IMR-90 (cell line): ENCODE measurements around the gene WWC2. TPM values are rescaled to one million over a fixed set of nuclear protein-coding genes. Genes with fewer than 3 reads are reported as not detected.

ENCODE experiments used
- ATAC-seq: fragments of 200-7000 bp; cut with Tn5 transposase; 2 replicates; pipeline ENCODE4 v1.9.1; 2020; ENCODE audit warnings: low read depth, mild to moderate bottlenecking, moderate library complexity
- BruUV-seq: library from RNA; stranded (reverse); fragments of 400-500 nt; replicated peaks from 2 replicates; lab custom pipeline; 2021; lab: Mats Ljungman, UMichigan
- CTCF ChIA-PET: fragments of 300-600 bp; formaldehyde crosslinking; extraction: SDS; loops from one replicate; lab custom pipeline; 2021; ENCODE audit warnings: antibody characterized with exemption; lab: Yijun Ruan, JAX
- POLR2A ChIA-PET: fragments of 300-600 bp; sonication (Branson Sonifier 250); formaldehyde crosslinking; loops from one replicate; lab custom pipeline; 2022; ENCODE audit warnings: antibody characterized with exemption; ENCODE audit not compliant: unreplicated experiment; lab: Charles Lee
- DNase-seq: peaks from one replicate; pipeline ENCODE4 v3.0.0; 2013
- H2AFZ ChIP-seq: replicated peaks from 2 replicates; pipeline ENCODE3; 2013; ENCODE audit warnings: low read length, mild to moderate bottlenecking; ENCODE audit not compliant: poor library complexity
- H2AK5ac ChIP-seq: 2 replicates; pipeline ENCODE4 v1.6.1; 2013; ENCODE audit warnings: low read depth, low read length, inconsistent platforms
- H2AK9ac ChIP-seq: replicated peaks from 2 replicates; pipeline ENCODE3; 2013; ENCODE audit warnings: mild to moderate bottlenecking, low read depth, low read length, moderate library complexity; ENCODE audit not compliant: poor library complexity
- H2BK120ac ChIP-seq: 2 replicates; pipeline ENCODE4 v1.6.1; 2013; ENCODE audit warnings: low read depth, low read length, inconsistent platforms
- H2BK15ac ChIP-seq: 3 replicates; pipeline ENCODE4 v1.6.1; 2013; ENCODE audit warnings: low read depth, low read length, inconsistent platforms
- H2BK20ac ChIP-seq: 2 replicates; pipeline ENCODE4 v1.6.1; 2013; ENCODE audit warnings: low read depth, mild to moderate bottlenecking, inconsistent platforms, low read length, moderate library complexity
- H2BK5ac ChIP-seq: 2 replicates; pipeline ENCODE4 v1.6.1; 2013; ENCODE audit warnings: mild to moderate bottlenecking, low read depth, low read length, inconsistent platforms; ENCODE audit not compliant: poor library complexity, severe bottlenecking
- H3K14ac ChIP-seq: replicated peaks from 2 replicates; pipeline ENCODE4 v1.6.1; 2013; ENCODE audit warnings: low read depth, low read length, inconsistent platforms
- H3K18ac ChIP-seq: 2 replicates; pipeline ENCODE4 v1.6.1; 2013; ENCODE audit warnings: low read depth, low read length, control low read depth
- H3K23ac ChIP-seq: 2 replicates; pipeline ENCODE4 v1.6.1; 2013; ENCODE audit warnings: low read depth, low read length, inconsistent platforms
- H3K27ac ChIP-seq: 2 replicates; pipeline ENCODE4 v1.5.1; 2013; ENCODE audit warnings: mild to moderate bottlenecking, control low read depth, low read length; ENCODE audit not compliant: insufficient read depth
- H3K27me3 ChIP-seq: 2 replicates; pipeline ENCODE4 v1.6.1; 2013; ENCODE audit warnings: low read length; ENCODE audit not compliant: control insufficient read depth, insufficient read depth
- H3K36me3 ChIP-seq: 2 replicates; pipeline ENCODE4 v1.6.1; 2013; ENCODE audit warnings: low read length, mixed read lengths; ENCODE audit not compliant: control insufficient read depth, insufficient read depth
- H3K4ac ChIP-seq: 2 replicates; pipeline ENCODE4 v1.6.1; 2013; ENCODE audit warnings: low read depth, low read length, inconsistent platforms
- H3K4me1 ChIP-seq: 2 replicates; pipeline ENCODE4 v1.6.1; 2013; ENCODE audit warnings: low read length, mixed read lengths; ENCODE audit not compliant: control insufficient read depth, insufficient read depth
- H3K4me2 ChIP-seq: 2 replicates; pipeline ENCODE4 v1.6.1; 2013; ENCODE audit warnings: low read depth, mild to moderate bottlenecking, control low read depth, low read length, moderate library complexity
- H3K4me3 ChIP-seq: 2 replicates; pipeline ENCODE4 v1.5.1; 2013; ENCODE audit warnings: low read depth, mild to moderate bottlenecking, control low read depth, low read length, moderate library complexity; ENCODE audit not compliant: insufficient read depth
- H3K56ac ChIP-seq: 2 replicates; pipeline ENCODE4 v1.6.1; 2013; ENCODE audit warnings: low read length, inconsistent platforms; ENCODE audit not compliant: insufficient read depth; ENCODE audit errors: extremely low read depth
- H3K79me1 ChIP-seq, 2 experiments: 2 replicates each; pipeline ENCODE4 v1.6.1; 2013; ENCODE audit warnings: low read length in 2 of 2, inconsistent platforms in 1 of 2, low read depth in 1 of 2
- H3K9ac ChIP-seq: 2 replicates; pipeline ENCODE4 v1.6.1; 2013; ENCODE audit warnings: low read depth, low read length, control low read depth
- H3K9me1 ChIP-seq: 2 replicates; pipeline ENCODE4 v1.6.1; 2013; ENCODE audit warnings: low read length, inconsistent platforms; ENCODE audit not compliant: insufficient read depth
- H3K9me3 ChIP-seq: 2 replicates; pipeline ENCODE4 v1.6.1; 2013; ENCODE audit warnings: low read length; ENCODE audit not compliant: control insufficient read depth, insufficient read depth
- H4K20me1 ChIP-seq: 2 replicates; pipeline ENCODE4 v1.6.1; 2013; ENCODE audit warnings: low read length, inconsistent platforms; ENCODE audit not compliant: insufficient read depth
- H4K5ac ChIP-seq: 2 replicates; pipeline ENCODE4 v1.6.1; 2013; ENCODE audit warnings: mild to moderate bottlenecking, low read depth, low read length, control low read depth
- H4K8ac ChIP-seq, 2 experiments: 2 replicates each; pipeline ENCODE4 v1.6.1; 2013; ENCODE audit warnings: low read depth in 2 of 2, low read length in 2 of 2, control low read depth in 1 of 2, inconsistent platforms in 1 of 2
- H4K91ac ChIP-seq: 2 replicates; pipeline ENCODE4 v1.6.1; 2013; ENCODE audit warnings: low read depth, low read length, inconsistent platforms; ENCODE audit not compliant: insufficient read depth
- BHLHE40 ChIP-seq: fragments of 150-350 bp; IDR thresholded peaks from 2 replicates; pipeline ENCODE4 v1.6.1; 2016; ENCODE audit warnings: mild to moderate bottlenecking, low read depth, low read length
- CEBPB ChIP-seq: IDR thresholded peaks from 2 replicates; pipeline ENCODE4 v1.6.1; 2012; ENCODE audit warnings: low read depth, low read length, improper control_type of control experiment
- CHD1 ChIP-seq: IDR thresholded peaks from 2 replicates; pipeline ENCODE4 v1.6.1; 2012; ENCODE audit warnings: low read depth, low read length, improper control_type of control experiment
- ELK1 ChIP-seq: fragments of 150-350 bp; IDR thresholded peaks from 2 replicates; pipeline ENCODE4 v1.6.1; 2016; ENCODE audit warnings: low read depth, mild to moderate bottlenecking, low read length, moderate library complexity, borderline replicate concordance
- FOS ChIP-seq: fragments of 150-350 bp; IDR thresholded peaks from 2 replicates; pipeline ENCODE4 v1.6.1; 2016; ENCODE audit warnings: low read depth, low read length
- MAFK ChIP-seq: IDR thresholded peaks from 2 replicates; pipeline ENCODE4 v1.6.1; 2012; ENCODE audit warnings: low read depth, low read length, improper control_type of control experiment
- MAZ ChIP-seq: IDR thresholded peaks from 2 replicates; pipeline ENCODE4 v1.6.1; 2012; ENCODE audit warnings: low read depth, mild to moderate bottlenecking, low read length, improper control_type of control experiment, moderate library complexity, borderline replicate concordance
- MXI1 ChIP-seq: IDR thresholded peaks from 2 replicates; pipeline ENCODE4 v1.6.1; 2012; ENCODE audit warnings: low read depth, mild to moderate bottlenecking, low read length, moderate library complexity, borderline replicate concordance
- NFE2L2 ChIP-seq: fragments of 150-350 bp; IDR thresholded peaks from 2 replicates; pipeline ENCODE4 v1.6.1; 2016; ENCODE audit warnings: low read depth, mild to moderate bottlenecking, low read length
- POLR2A ChIP-seq: IDR thresholded peaks from 2 replicates; pipeline ENCODE4 v1.6.1; 2012; ENCODE audit warnings: mild to moderate bottlenecking, low read depth, low read length
- RFX5 ChIP-seq: IDR thresholded peaks from 2 replicates; pipeline ENCODE4 v1.8.0; 2012; ENCODE audit warnings: low read depth, mild to moderate bottlenecking, low read length, moderate library complexity
- SMC3 ChIP-seq: fragments of 150-350 bp; IDR thresholded peaks from 2 replicates; pipeline ENCODE4 v1.6.1; 2016; ENCODE audit warnings: low read depth, mild to moderate bottlenecking, antibody characterized with exemption, low read length, moderate library complexity
- WGBS, 2 experiments: methylation state at CpG; one replicate each; pipeline versions ENCODE4 v1.1.5 to v1.1.7; 2013; ENCODE audit warnings: missing lambda C conversion rate in 2 of 2; ENCODE audit not compliant: insufficient read length in 1 of 2; ENCODE audit errors: extremely low coverage in 2 of 2; 5-methylcytosine and 5-hydroxymethylcytosine counted together
- dilution Hi-C: fragments of 300-500 bp; cut with HindIII; formaldehyde crosslinking; loops from one replicate; pipeline ENCODE4 v1.14.3; 2018; ENCODE audit warnings: low sequenced_read_pairs; ENCODE audit not compliant: unreplicated experiment
- in situ Hi-C: fragments of 300-500 bp; cut with MboI; formaldehyde crosslinking; loops from 3 replicates; pipeline ENCODE4 v1.14.3; 2019; ENCODE audit warnings: low sequenced_read_pairs, inconsistent platforms, mixed read lengths
- intact Hi-C: fragments of 100-400 bp; cut with micrococcal nuclease; formaldehyde crosslinking; loops from 2 replicates; pipeline ENCODE4 v1.10.0; 2022
- polyA plus RNA-seq, 3 experiments: library from polyadenylated mRNA; depleted of rRNA; stranded (reverse); fragments of >200 nt; gene quantifications; 2 replicates each; pipeline ENCODE4 v1.2.3, GENCODE V29; 2012; ENCODE audit warnings: low replicate concordance in 1 of 3
- total RNA-seq: library from RNA; depleted of rRNA; stranded (reverse); fragments of >200 nt; gene quantifications from 2 replicates; pipeline ENCODE4 v1.2.3, GENCODE V29; 2012
- TF ChIP-seq, protein P1 (sequence below): conservative IDR thresholded peaks from 2 replicates; pipeline ENCODE4 v1.5.1; 2012; ENCODE audit warnings: mild to moderate bottlenecking, low read depth, low read length, improper control_type of control experiment
- TF ChIP-seq, protein P2 (sequence below): fragments of 150-350 bp; IDR thresholded peaks from 2 replicates; pipeline ENCODE4 v1.6.1; 2017; ENCODE audit warnings: mild to moderate bottlenecking, antibody characterized with exemption, low read length, low read depth

The WWC2 gene
- total and polyA plus RNA-seq, 2 of the 4 experiments (the other 2 are of a cell fraction): 26.6 to 27.4 TPM

- Histone ChIP-seq H3K4ac (no peak overlapping the region), H2AK9ac (no peak overlapping the region), H3K23ac (no peak overlapping the region), H3K9me1 (peaks cover 2% of the 10 kb centered on the region; the same call in 1 of the 2 replicates), H2BK5ac (no peak overlapping the region), H3K56ac (no peak overlapping the region), H3K9me3 (no peaks in the 10 kb centered on the region), H2BK20ac (no peak overlapping the region), H2AK5ac (no peak overlapping the region), H4K8ac (no peak overlapping the region), H4K91ac (no peak overlapping the region), H2BK15ac (no peak overlapping the region), H4K20me1 (no peaks in the 10 kb centered on the region; the same call in 1 of the 2 replicates), H3K9ac (no peak overlapping the region), H3K36me3 (peaks cover 22% of the 10 kb centered on the region), H3K14ac (no peak overlapping the region), H3K79me1 (no peaks in the 10 kb centered on the region), H3K18ac (no peak overlapping the region), H2AFZ (no peak overlapping the region), H3K4me3 (no peak overlapping the region), H3K27ac (no peak overlapping the region), H3K4me2 (no peak overlapping the region), H3K4me1 (peaks cover 4% of the 10 kb centered on the region; the same call in 1 of the 2 replicates), H3K27me3 (no peaks in the 10 kb centered on the region), H4K5ac (no peak overlapping the region), H2BK120ac (no peak overlapping the region)
- ChIA-PET POLR2A (no interaction called here), CTCF (interaction anchor here (1.1 kb wide), 1 partner anchor 56 kb away, joined by 4 read pairs; no protein-coding TSS in a partner anchor)
- ATAC-seq: no peak
- in situ Hi-C loops: no loop called here
- dilution Hi-C loops: no loop called here
- no peak for DNase-seq
- 94% methylated on average over 3 of the region's 10 CpGs; no CpG with 5 or more reads in 1 of the 2 experiments for WGBS, 2 experiments
- no TSS peak for BruUV-seq
- TF ChIP-seq BHLHE40 (no peak), POLR2A (no peak), MAZ (no peak), SMC3 (no peak), FOS (no peak), CHD1 (no peak), RFX5 (no peak), NFE2L2 (no peak), MAFK (no peak), ELK1 (no peak), CEBPB (no peak), MXI1 (no peak)
- TF ChIP-seq, protein P1, sequence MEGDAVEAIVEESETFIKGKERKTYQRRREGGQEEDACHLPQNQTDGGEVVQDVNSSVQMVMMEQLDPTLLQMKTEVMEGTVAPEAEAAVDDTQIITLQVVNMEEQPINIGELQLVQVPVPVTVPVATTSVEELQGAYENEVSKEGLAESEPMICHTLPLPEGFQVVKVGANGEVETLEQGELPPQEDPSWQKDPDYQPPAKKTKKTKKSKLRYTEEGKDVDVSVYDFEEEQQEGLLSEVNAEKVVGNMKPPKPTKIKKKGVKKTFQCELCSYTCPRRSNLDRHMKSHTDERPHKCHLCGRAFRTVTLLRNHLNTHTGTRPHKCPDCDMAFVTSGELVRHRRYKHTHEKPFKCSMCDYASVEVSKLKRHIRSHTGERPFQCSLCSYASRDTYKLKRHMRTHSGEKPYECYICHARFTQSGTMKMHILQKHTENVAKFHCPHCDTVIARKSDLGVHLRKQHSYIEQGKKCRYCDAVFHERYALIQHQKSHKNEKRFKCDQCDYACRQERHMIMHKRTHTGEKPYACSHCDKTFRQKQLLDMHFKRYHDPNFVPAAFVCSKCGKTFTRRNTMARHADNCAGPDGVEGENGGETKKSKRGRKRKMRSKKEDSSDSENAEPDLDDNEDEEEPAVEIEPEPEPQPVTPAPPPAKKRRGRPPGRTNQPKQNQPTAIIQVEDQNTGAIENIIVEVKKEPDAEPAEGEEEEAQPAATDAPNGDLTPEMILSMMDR: no peak
- TF ChIP-seq, protein P2, sequence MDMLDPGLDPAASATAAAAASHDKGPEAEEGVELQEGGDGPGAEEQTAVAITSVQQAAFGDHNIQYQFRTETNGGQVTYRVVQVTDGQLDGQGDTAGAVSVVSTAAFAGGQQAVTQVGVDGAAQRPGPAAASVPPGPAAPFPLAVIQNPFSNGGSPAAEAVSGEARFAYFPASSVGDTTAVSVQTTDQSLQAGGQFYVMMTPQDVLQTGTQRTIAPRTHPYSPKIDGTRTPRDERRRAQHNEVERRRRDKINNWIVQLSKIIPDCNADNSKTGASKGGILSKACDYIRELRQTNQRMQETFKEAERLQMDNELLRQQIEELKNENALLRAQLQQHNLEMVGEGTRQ: no peak
- intact Hi-C loops: no loop called here
Observed at GRCh38 chr4:183318656-183319055, 219.6 kb downstream of the WWC2 start.
